Trophoblast cell (in vitro differentiated cells and primary cell): ENCODE results near the gene OGT.
"Not testable (repeated sequence)": the region's sequence is repeated elsewhere in the genome, so short reads cannot be mapped to it uniquely, and the experiment has no call there.

ENCODE experiments used
- DNase-seq, 2 donors: peaks; one replicate each; pipeline ENCODE4 v3.0.0-alpha.2; 2016
- H2AFZ ChIP-seq: 2 replicates; pipeline ENCODE4 v1.6.1; 2013; ENCODE audit warnings: low read length, moderate library complexity, mild to moderate bottlenecking; ENCODE audit not compliant: insufficient read depth, poor library complexity
- H2AK5ac ChIP-seq: 2 replicates; pipeline ENCODE4 v1.6.1; 2013; ENCODE audit warnings: mild to moderate bottlenecking, low read length
- H2BK120ac ChIP-seq: 2 replicates; pipeline ENCODE4 v1.6.1; 2013; ENCODE audit warnings: low read length, mild to moderate bottlenecking, moderate library complexity; ENCODE audit not compliant: insufficient read depth, poor library complexity
- H2BK12ac ChIP-seq: 2 replicates; pipeline ENCODE4 v1.6.1; 2013; ENCODE audit warnings: mild to moderate bottlenecking, low read length, moderate library complexity
- H2BK5ac ChIP-seq: 2 replicates; pipeline ENCODE4 v1.6.1; 2013; ENCODE audit warnings: low read length, low read depth, moderate library complexity, mild to moderate bottlenecking; ENCODE audit not compliant: poor library complexity
- H3K14ac ChIP-seq: 2 replicates; pipeline ENCODE4 v1.6.1; 2013; ENCODE audit warnings: mild to moderate bottlenecking, low read length
- H3K18ac ChIP-seq: 2 replicates; pipeline ENCODE4 v1.6.1; 2013; ENCODE audit warnings: mild to moderate bottlenecking, low read length
- H3K23ac ChIP-seq: 2 replicates; pipeline ENCODE4 v1.6.1; 2013; ENCODE audit warnings: low read length
- H3K27ac ChIP-seq: 2 replicates; pipeline ENCODE4 v1.5.1; 2013; ENCODE audit warnings: low read depth, mild to moderate bottlenecking, inconsistent platforms, low read length, moderate library complexity
- H3K27me3 ChIP-seq: 2 replicates; pipeline ENCODE4 v1.6.1; 2013; ENCODE audit warnings: inconsistent platforms, mild to moderate bottlenecking, low read length, moderate library complexity; ENCODE audit not compliant: insufficient read depth
- H3K36me3 ChIP-seq, 2 experiments: 1 replicate in 1 of 2; 2 replicates in 1 of 2; pipeline ENCODE4 v1.6.1; 2013; ENCODE audit warnings: low read length in 2 of 2, mild to moderate bottlenecking in 2 of 2, moderate library complexity in 1 of 2; ENCODE audit not compliant: insufficient read depth in 2 of 2, control insufficient read depth in 1 of 2
- H3K4ac ChIP-seq: 2 replicates; pipeline ENCODE4 v1.6.1; 2013; ENCODE audit warnings: low read depth, mild to moderate bottlenecking, low read length, moderate library complexity
- H3K4me1 ChIP-seq, 2 experiments: 1 replicate in 1 of 2; 2 replicates in 1 of 2; pipeline ENCODE4 v1.6.1; 2013; ENCODE audit warnings: low read length in 2 of 2, mild to moderate bottlenecking in 2 of 2, moderate library complexity in 1 of 2; ENCODE audit not compliant: insufficient read depth in 2 of 2, control insufficient read depth in 1 of 2
- H3K4me2 ChIP-seq: 2 replicates; pipeline ENCODE4 v1.6.1; 2013; ENCODE audit warnings: inconsistent platforms, mild to moderate bottlenecking, low read length, moderate library complexity
- H3K4me3 ChIP-seq: 2 replicates; pipeline ENCODE4 v1.5.1; 2013; ENCODE audit warnings: mild to moderate bottlenecking, low read depth, low read length, inconsistent platforms
- H3K79me1 ChIP-seq: one replicate; pipeline ENCODE4 v1.6.1; 2013; ENCODE audit warnings: low read length
- H3K79me2 ChIP-seq: 2 replicates; pipeline ENCODE4 v1.6.1; 2013; ENCODE audit warnings: low read length, mild to moderate bottlenecking; ENCODE audit not compliant: control insufficient read depth, insufficient read depth, poor library complexity
- H3K9ac ChIP-seq: 2 replicates; pipeline ENCODE4 v1.6.1; 2013; ENCODE audit warnings: mild to moderate bottlenecking, low read length
- H3K9me3 ChIP-seq: 2 replicates; pipeline ENCODE4 v1.6.1; 2013; ENCODE audit warnings: low read depth, mild to moderate bottlenecking, control low read depth, inconsistent platforms, low read length; ENCODE audit not compliant: insufficient read depth
- H4K12ac ChIP-seq: 2 replicates; pipeline ENCODE4 v1.6.1; 2013; ENCODE audit warnings: low read depth, mild to moderate bottlenecking, low read length, moderate library complexity
- H4K8ac ChIP-seq: 2 replicates; pipeline ENCODE4 v1.6.1; 2013; ENCODE audit warnings: low read depth, mild to moderate bottlenecking, low read length, moderate library complexity
- H4K91ac ChIP-seq: one replicate; pipeline ENCODE4 v1.6.1; 2013; ENCODE audit warnings: low read depth, mild to moderate bottlenecking, low read length, moderate library complexity
- WGBS: extraction: QIAGEN DNeasy Blood & Tissue Kit; methylation state at CpG from one replicate; pipeline ENCODE4 v1.1.7; 2013; ENCODE audit warnings: missing lambda C conversion rate; ENCODE audit not compliant: insufficient read length, insufficient coverage; ENCODE audit errors: extremely low coverage; 5-methylcytosine and 5-hydroxymethylcytosine counted together

OGT gene

GRCh38 chrX:71571390-71571789, 38.5 kb downstream of the OGT start:
- not testable (repeated sequence) for H3K9ac ChIP-seq, H4K91ac ChIP-seq, H3K18ac ChIP-seq, H3K79me1 ChIP-seq, H4K12ac ChIP-seq, H2BK5ac ChIP-seq, DNase-seq, H3K4me1 ChIP-seq, H3K4me2 ChIP-seq, H2AK5ac ChIP-seq, H3K23ac ChIP-seq, H3K14ac ChIP-seq, H3K79me2 ChIP-seq, H2BK120ac ChIP-seq, H3K27ac ChIP-seq, H3K4ac ChIP-seq, H2AFZ ChIP-seq, H4K8ac ChIP-seq, H3K4me3 ChIP-seq, H3K9me3 ChIP-seq, H2BK12ac ChIP-seq, H3K27me3 ChIP-seq
- no CpG with 5 or more reads among the region's 8 CpGs for WGBS
- peaks cover 28 to 30% of the 10 kb centered on the region in 2 experiments for H3K36me3 ChIP-seq

- Histone ChIP-seq H3K23ac (no peak overlapping the region), H3K27me3 (no peaks in the 10 kb centered on the region)
- no CpG with 5 or more reads among the region's 2 CpGs for WGBS
Observed at GRCh38 chrX:71573590-71573989, 40.7 kb downstream of the OGT start.

GRCh38 chrX:71577682-71578081, 44.8 kb downstream of the OGT start:
- Histone ChIP-seq H3K27me3 (no peaks in the 10 kb centered on the region), H4K12ac (no peak overlapping the region), H2BK5ac (no peak overlapping the region)

More at GRCh38 chrX:71573590-71573989, 40.7 kb downstream of the OGT start:
- Histone ChIP-seq H3K9ac (no peak overlapping the region), H3K36me3 (peaks cover 23 to 29% of the 10 kb centered on the region in 2 experiments), H2BK5ac (no peak overlapping the region), H3K4me2 (no peak overlapping the region), H3K4me3 (no peak overlapping the region), H4K91ac (no peak overlapping the region), H3K4ac (no peak overlapping the region), H3K9me3 (no peaks in the 10 kb centered on the region), H2BK12ac (no peak overlapping the region), H3K4me1 (no peaks in the 10 kb centered on the region), H4K8ac (no peak overlapping the region), H2BK120ac (no peak overlapping the region), H2AK5ac (no peak overlapping the region), H3K18ac (no peak overlapping the region), H4K12ac (no peak overlapping the region), H3K27ac (no peak overlapping the region), H2AFZ (no peak overlapping the region), H3K79me2 (no peaks in the 10 kb centered on the region), H3K14ac (no peak overlapping the region), H3K79me1 (no peaks in the 10 kb centered on the region)
- DNase-seq = no peak

GRCh38 chrX:71578253-71579135, 45.6 kb downstream of the OGT start, which contains the start of gene GCNA:
GCNA (plus strand) TSS chrX:71578437; CDS start chrX:71580822, 2,385 bp downstream.
- Histone ChIP-seq H3K4ac (no peak within 1 kb of the TSS), H3K14ac (no peak within 1 kb of the TSS), H3K9me3 (no peaks in the 10 kb centered on the region), H3K4me2 (no peak within 1 kb of the TSS), H4K12ac (no peak within 1 kb of the TSS), H2BK12ac (no peak within 1 kb of the TSS), H3K27ac (no peak within 1 kb of the TSS), H3K79me1 (no peaks in the 10 kb centered on the region), H3K27me3 (no peaks in the 10 kb centered on the region), H3K36me3 (peaks cover 11 to 16% of the 10 kb centered on the region in 2 experiments), H4K8ac (no peak within 1 kb of the TSS), H2AFZ (no peak within 1 kb of the TSS), H4K91ac (no peak within 1 kb of the TSS), H3K18ac (no peak within 1 kb of the TSS), H3K4me3 (no peak within 1 kb of the TSS), H3K79me2 (no peaks in the 10 kb centered on the region), H3K9ac (no peak within 1 kb of the TSS), H3K4me1 (no peaks in the 10 kb centered on the region), H2BK5ac (no peak within 1 kb of the TSS), H2AK5ac (no peak within 1 kb of the TSS), H3K23ac (no peak within 1 kb of the TSS), H2BK120ac (no peak within 1 kb of the TSS)
- no peak for DNase-seq
- no CpG with 5 or more reads among the region's 48 CpGs for WGBS

More at GRCh38 chrX:71577682-71578081, 44.8 kb downstream of the OGT start:
- Histone ChIP-seq H3K18ac (no peak overlapping the region), H4K91ac (no peak overlapping the region), H2BK12ac (no peak overlapping the region), H3K23ac (no peak overlapping the region), H3K27ac (no peak overlapping the region), H2BK120ac (no peak overlapping the region), H3K9me3 (no peaks in the 10 kb centered on the region), H2AK5ac (no peak overlapping the region), H2AFZ (no peak overlapping the region), H3K4me2 (no peak overlapping the region), H3K9ac (no peak overlapping the region), H3K4ac (no peak overlapping the region), H3K79me1 (no peaks in the 10 kb centered on the region), H3K4me3 (no peak overlapping the region), H3K79me2 (no peaks in the 10 kb centered on the region), H3K36me3 (peaks cover 14 to 16% of the 10 kb centered on the region in 2 experiments), H4K8ac (no peak overlapping the region), H3K4me1 (no peaks in the 10 kb centered on the region), H3K14ac (no peak overlapping the region)
- WGBS = no CpG with 5 or more reads among the region's 24 CpGs
- DNase-seq = no peak
